GM23248 (cell line): ENCODE results near the gene SLC44A5. TPM values are rescaled to one million over a fixed set of nuclear protein-coding genes. Genes with fewer than 3 reads are reported as not detected.

Experiments used
- DNase-seq: peaks from one replicate; pipeline ENCODE4 v3.0.0-alpha.2; 2015
- H2AFZ ChIP-seq: fragments of 200-600 bp; sonication (generic); 2 replicates; pipeline ENCODE4 v1.6.1; 2016; ENCODE audit warnings: antibody characterized with exemption
- H3F3A ChIP-seq: fragments of 200-600 bp; sonication (generic); 2 replicates; pipeline ENCODE4 v1.6.1; 2016; ENCODE audit warnings: mild to moderate bottlenecking, antibody characterized with exemption, mixed run types; ENCODE audit not compliant: insufficient read depth
- H3K27ac ChIP-seq: fragments of 200-600 bp; sonication (generic); 2 replicates; pipeline ENCODE4 v1.5.1; 2016; ENCODE audit warnings: mild to moderate bottlenecking
- H3K27me3 ChIP-seq: fragments of 200-600 bp; sonication (generic); replicated peaks from 2 replicates; pipeline ENCODE4 v1.6.1; 2016; ENCODE audit warnings: mild to moderate bottlenecking; ENCODE audit not compliant: insufficient read depth
- H3K36me3 ChIP-seq: fragments of 200-600 bp; sonication (generic); 2 replicates; pipeline ENCODE4 v1.6.1; 2016; ENCODE audit warnings: low read depth, mild to moderate bottlenecking
- H3K4me1 ChIP-seq: fragments of 200-600 bp; sonication (generic); 2 replicates; pipeline ENCODE4 v1.6.1; 2016; ENCODE audit warnings: mild to moderate bottlenecking; ENCODE audit not compliant: insufficient read depth
- H3K4me2 ChIP-seq: fragments of 200-600 bp; sonication (generic); one replicate; pipeline ENCODE4 v1.6.1; 2016; ENCODE audit warnings: mild to moderate bottlenecking; ENCODE audit not compliant: unreplicated experiment
- H3K4me3 ChIP-seq: fragments of 200-600 bp; sonication (generic); 2 replicates; pipeline ENCODE4 v1.5.1; 2016; ENCODE audit warnings: mild to moderate bottlenecking
- H3K79me2 ChIP-seq: fragments of 200-600 bp; sonication (generic); 2 replicates; pipeline ENCODE4 v1.6.1; 2016; ENCODE audit warnings: mild to moderate bottlenecking; ENCODE audit not compliant: insufficient read depth
- H3K9ac ChIP-seq: fragments of 200-600 bp; sonication (generic); 2 replicates; pipeline ENCODE4 v1.6.1; 2016; ENCODE audit warnings: mild to moderate bottlenecking
- H3K9me2 ChIP-seq: fragments of 200-600 bp; sonication (generic); 2 replicates; pipeline ENCODE4 v1.6.1; 2016; ENCODE audit warnings: mixed run types, mild to moderate bottlenecking, moderate library complexity; ENCODE audit not compliant: insufficient read depth
- H3K9me3 ChIP-seq: fragments of 200-600 bp; sonication (generic); one replicate; pipeline ENCODE4 v1.6.1; 2017; ENCODE audit warnings: low read depth
- H4K20me1 ChIP-seq: fragments of 200-600 bp; sonication (generic); 2 replicates; pipeline ENCODE4 v1.6.0; 2016; ENCODE audit not compliant: insufficient read depth
- EZH2 ChIP-seq: fragments of 200-600 bp; sonication (generic); IDR thresholded peaks from 2 replicates; pipeline ENCODE4 v1.6.1; 2018; ENCODE audit warnings: antibody characterized with exemption, mild to moderate bottlenecking; ENCODE audit not compliant: insufficient read depth, poor library complexity, severe bottlenecking
- EZH2phosphoT487 ChIP-seq: fragments of 200-600 bp; sonication (generic); IDR thresholded peaks from 2 replicates; pipeline ENCODE4 v1.6.1; 2018; ENCODE audit warnings: antibody characterized with exemption, moderate library complexity, mild to moderate bottlenecking, low read depth; ENCODE audit not compliant: insufficient read depth
- WGBS, 2 experiments: methylation state at CpG; one replicate each; pipeline ENCODE4 v1.1.6; 2015 to 2017; ENCODE audit warnings: low lambda C conversion rate in 2 of 2, low coverage in 1 of 2; ENCODE audit errors: missing lambda C conversion rate in 2 of 2; 5-methylcytosine and 5-hydroxymethylcytosine counted together
- in situ Hi-C: fragments of 300-500 bp; cut with MboI; formaldehyde crosslinking; loops from 2 replicates; pipeline ENCODE4 v1.15.0; 2020
- polyA plus RNA-seq: library from polyadenylated mRNA; unstranded; fragments of >200 nt; fragmentation: Nextera tagmentation; extraction: Ambion mirVana; gene quantifications from 2 replicates; pipeline ENCODE4 v1.2.1, GENCODE V29; 2016
- total RNA-seq: library from RNA; depleted of rRNA; stranded (reverse); fragments of >200 nt; shearing (Covaris generic); gene quantifications from 2 replicates; pipeline ENCODE4 v1.2.3, GENCODE V29; 2014

The SLC44A5 gene
- total and polyA plus RNA-seq, 2 experiments from 2014 or later, result not detected

DNA sequence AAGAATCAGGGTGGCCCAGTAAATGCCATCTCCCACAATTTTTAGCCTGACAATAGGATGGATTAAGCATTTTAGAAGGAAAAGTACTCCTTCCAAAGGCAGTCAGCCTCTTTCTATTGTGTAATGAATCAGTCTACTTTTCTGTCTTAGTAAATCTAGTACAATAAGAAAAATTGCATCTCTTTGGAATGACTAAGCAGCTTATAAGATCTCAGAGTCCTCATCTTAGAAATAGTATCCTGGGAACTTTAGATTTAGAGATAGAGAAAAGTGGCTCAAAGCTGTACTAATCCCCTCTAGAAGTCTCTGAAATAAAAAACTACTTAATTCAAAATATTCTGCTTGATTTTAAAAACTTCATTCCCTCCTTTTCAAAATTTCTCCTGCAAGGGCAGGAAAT is 81.4 kb downstream of the SLC44A5 start:
- Histone ChIP-seq H3K27me3 (no peaks in the 10 kb centered on the region), H4K20me1 (no peaks in the 10 kb centered on the region), H3K4me3 (no peak overlapping the region), H3K4me2 (no peak overlapping the region), H3K9me2 (no peaks in the 10 kb centered on the region), H3K36me3 (no peaks in the 10 kb centered on the region), H3K79me2 (no peaks in the 10 kb centered on the region), H2AFZ (no peak overlapping the region), H3K4me1 (no peaks in the 10 kb centered on the region), H3K9me3 (no peaks in the 10 kb centered on the region), H3K27ac (no peak overlapping the region), H3K9ac (no peak overlapping the region), H3F3A (no peaks in the 10 kb centered on the region)
- TF ChIP-seq EZH2 (no peak), EZH2phosphoT487 (no peak)
- in situ Hi-C loops, result no loop called here
- DNase-seq, result no peak

DNA sequence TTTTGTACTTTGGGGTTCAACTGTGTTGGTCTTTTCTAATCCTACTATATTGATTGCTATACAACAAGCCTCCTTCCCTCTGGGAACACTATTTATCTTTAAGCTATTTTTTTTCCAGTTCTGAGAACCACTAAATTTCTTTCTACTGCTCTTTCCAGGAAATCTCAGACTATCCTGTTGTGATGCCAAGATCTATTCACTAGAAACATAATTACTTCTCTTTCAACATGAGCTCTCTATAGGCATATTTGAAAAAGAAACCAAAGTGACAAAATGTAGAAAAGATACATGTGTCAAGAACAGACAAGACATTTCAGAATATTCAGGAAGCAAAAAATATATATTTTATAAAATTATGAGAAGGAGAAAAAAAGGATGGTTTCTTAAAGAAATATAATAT is 82.9 kb downstream of the SLC44A5 start:
- no peak overlapping the region for H3K4me3 ChIP-seq
- no peaks in the 10 kb centered on the region for H3K9me3 ChIP-seq
- H2AFZ ChIP-seq, result no peak overlapping the region
- no peak overlapping the region for H3K4me2 ChIP-seq
- no peak overlapping the region for H3K27ac ChIP-seq
- no peaks in the 10 kb centered on the region for H3K4me1 ChIP-seq
- in situ Hi-C loops, result no loop called here
- DNase-seq, result no peak
- TF ChIP-seq EZH2phosphoT487 (no peak), EZH2 (no peak)
- no peaks in the 10 kb centered on the region for H3K27me3 ChIP-seq
- H4K20me1 ChIP-seq, result no peaks in the 10 kb centered on the region
- H3K36me3 ChIP-seq, result no peaks in the 10 kb centered on the region
- H3K9ac ChIP-seq, result no peak overlapping the region
- no peaks in the 10 kb centered on the region for H3F3A ChIP-seq
- H3K9me2 ChIP-seq, result no peaks in the 10 kb centered on the region
- H3K79me2 ChIP-seq, result no peaks in the 10 kb centered on the region

- Histone ChIP-seq H3K4me3 (no peak overlapping the region), H4K20me1 (no peaks in the 10 kb centered on the region), H3K9me2 (no peaks in the 10 kb centered on the region), H3K27me3 (no peaks in the 10 kb centered on the region), H3K4me2 (no peak overlapping the region), H2AFZ (no peak overlapping the region), H3F3A (no peaks in the 10 kb centered on the region), H3K27ac (no peak overlapping the region), H3K79me2 (no peaks in the 10 kb centered on the region), H3K9me3 (no peaks in the 10 kb centered on the region), H3K9ac (no peak overlapping the region), H3K36me3 (no peaks in the 10 kb centered on the region), H3K4me1 (no peaks in the 10 kb centered on the region)
- in situ Hi-C loops, result no loop called here
- DNase-seq, result no peak
- TF ChIP-seq EZH2phosphoT487 (no peak), EZH2 (no peak)
- 27 to 34% methylated on average over 3 of the region's 3 CpGs for WGBS, 2 experiments
These were observed 88.5 kb downstream of the SLC44A5 start for GRCh38 chr1:75522389-75522788.

DNA sequence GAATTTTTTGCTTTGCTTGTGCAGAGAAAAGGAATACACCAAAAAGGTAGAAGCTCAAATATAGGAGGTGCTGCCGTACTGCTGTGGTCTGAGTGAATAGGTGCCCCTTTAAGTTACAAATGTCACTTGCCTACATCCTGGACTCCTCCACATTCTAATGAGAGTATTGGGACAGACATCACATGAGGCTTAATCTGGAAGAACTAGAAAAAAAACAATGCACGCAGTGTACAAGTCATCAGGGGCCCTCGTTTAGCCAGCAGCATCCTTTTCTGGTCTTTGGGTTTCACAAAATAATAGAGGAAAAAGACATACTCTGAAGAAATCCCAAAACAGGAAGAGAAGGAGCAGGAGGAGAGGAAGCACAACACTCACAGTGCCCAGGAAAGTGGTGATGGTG is 89.3 kb downstream of the SLC44A5 start:
- Histone ChIP-seq H3K4me3 (no peak overlapping the region), H3K9me3 (no peaks in the 10 kb centered on the region), H3K27me3 (no peaks in the 10 kb centered on the region), H3F3A (no peaks in the 10 kb centered on the region), H3K9me2 (no peaks in the 10 kb centered on the region), H3K79me2 (no peaks in the 10 kb centered on the region), H3K4me2 (no peak overlapping the region), H3K4me1 (no peaks in the 10 kb centered on the region), H2AFZ (no peak overlapping the region), H3K36me3 (no peaks in the 10 kb centered on the region), H4K20me1 (no peaks in the 10 kb centered on the region), H3K9ac (no peak overlapping the region), H3K27ac (no peak overlapping the region)
- in situ Hi-C loops, result no loop called here
- no peak for DNase-seq
- TF ChIP-seq EZH2phosphoT487 (no peak), EZH2 (no peak)
- 34% methylated on average over 3 of the region's 3 CpGs for WGBS, 2 experiments

GRCh38 chr1:75520862-75521475 is 89.9 kb downstream of the SLC44A5 start:
- Histone ChIP-seq H3K27me3 (no peaks in the 10 kb centered on the region), H3K27ac (no peak overlapping the region), H3F3A (no peaks in the 10 kb centered on the region), H3K4me1 (no peaks in the 10 kb centered on the region), H4K20me1 (no peaks in the 10 kb centered on the region), H3K4me3 (no peak overlapping the region), H3K9me2 (no peaks in the 10 kb centered on the region), H3K9me3 (no peaks in the 10 kb centered on the region), H3K79me2 (no peaks in the 10 kb centered on the region), H3K36me3 (no peaks in the 10 kb centered on the region), H2AFZ (no peak overlapping the region), H3K4me2 (no peak overlapping the region), H3K9ac (no peak overlapping the region)
- DNase-seq, result no peak
- WGBS, 2 experiments, result 8 to 9% methylated on average over 4 of the region's 4 CpGs
- in situ Hi-C loops, result no loop called here
- TF ChIP-seq EZH2phosphoT487, result no peak
- TF ChIP-seq EZH2, result no peak
